HepG2 (cell line): ENCODE measurements around the gene NEGR1. TPM values are rescaled to one million over a fixed set of nuclear protein-coding genes. Genes with fewer than 3 reads are reported as not detected.
A peak's percentile ranks its signal among the peaks of the same experiment; 100 is the strongest.

Source experiments
- ATAC-seq: fragments of 200-7000 bp; cut with Tn5 transposase; 3 replicates; pipeline ENCODE4 v1.9.1; 2020; ENCODE audit warnings: mild to moderate bottlenecking, moderate library complexity
- BruUV-seq: library from RNA; stranded (reverse); fragments of 400-500 nt; replicated peaks from 2 replicates; lab custom pipeline; 2021; lab: Mats Ljungman, UMichigan
- CTCF ChIA-PET: fragments of 300-600 bp; formaldehyde crosslinking; extraction: SDS; loops from one replicate; lab custom pipeline; 2021; ENCODE audit warnings: low total read pairs, inconsistent platforms, low intra/inter-chr PET ratio; lab: Yijun Ruan, JAX
- POLR2A ChIA-PET: fragments of 350-600 bp; sonication (Branson Sonifier 250); formaldehyde crosslinking; loops from one replicate; lab custom pipeline; 2020; ENCODE audit warnings: antibody characterized with exemption, inconsistent platforms; lab: Yijun Ruan, JAX
- DNase-seq: peaks from one replicate; pipeline ENCODE4 v3.0.0-alpha.2; 2015; ENCODE audit warnings: low spot score
- FAIRE-seq: peaks from 3 replicates; lab custom pipeline; 2011; peaks lifted over from hg19 to GRCh38; lab: Jason Lieb, UNC
- H2AFZ ChIP-seq: one replicate; pipeline ENCODE4 v1.6.1; 2011; ENCODE audit warnings: low read length, inconsistent platforms
- H3K27ac ChIP-seq: fragments of 300-600 bp; 3 replicates; pipeline ENCODE4 v1.8.0; 2011; ENCODE audit warnings: mixed run types, mild to moderate bottlenecking, mixed read lengths, low read length, inconsistent platforms; ENCODE audit not compliant: insufficient read depth; ENCODE audit errors: extremely low read length
- H3K27me3 ChIP-seq, 2 experiments: fragments of 200-600 bp in 1 of 2; 2 replicates in 1 of 2; 3 replicates in 1 of 2; pipeline versions ENCODE4 v1.6.0 to v1.8.0; 2011; ENCODE audit warnings: low read length in 2 of 2, mild to moderate bottlenecking in 2 of 2, moderate library complexity in 2 of 2, inconsistent platforms in 1 of 2; ENCODE audit not compliant: insufficient read depth in 2 of 2, control insufficient read depth in 1 of 2
- H3K36me3 ChIP-seq, 2 experiments: fragments of 200-600 bp in 1 of 2; replicated peaks in 1 of 2; 2 replicates in 1 of 2; 3 replicates in 1 of 2; pipeline versions ENCODE4 v1.5.1 to v1.8.0; 2011; ENCODE audit warnings: low read length in 2 of 2, inconsistent platforms in 1 of 2; ENCODE audit not compliant: insufficient read depth in 2 of 2, control insufficient read depth in 1 of 2
- H3K4me1 ChIP-seq: 2 replicates; pipeline ENCODE4 v1.5.1; 2012; ENCODE audit warnings: low read length, inconsistent platforms; ENCODE audit not compliant: insufficient read depth
- H3K4me2 ChIP-seq: 2 replicates; pipeline ENCODE4 v1.6.0; 2011; ENCODE audit warnings: low read depth, low read length, inconsistent platforms
- H3K4me3 ChIP-seq, 3 experiments: fragments of 200-600 bp in 1 of 3; sonication (generic), shearing (Covaris generic) in 1 of 3; replicated peaks in 1 of 3; 2 replicates each; pipeline ENCODE4 v1.5.1; 2011 to 2016; ENCODE audit warnings: low read length in 3 of 3, inconsistent platforms in 2 of 3, low read depth in 2 of 3, mild to moderate bottlenecking in 2 of 3, control low read depth in 1 of 3, mixed read lengths in 1 of 3; ENCODE audit not compliant: insufficient read depth in 1 of 3
- H3K79me2 ChIP-seq: one replicate; pipeline ENCODE4 v1.6.1; 2011; ENCODE audit warnings: low read length, inconsistent platforms; ENCODE audit not compliant: insufficient read depth
- H3K9ac ChIP-seq: 2 replicates; pipeline ENCODE4 v1.6.0; 2011; ENCODE audit warnings: mild to moderate bottlenecking, low read depth, low read length, inconsistent platforms; ENCODE audit not compliant: insufficient read depth
- H3K9me3 ChIP-seq: 2 replicates; pipeline ENCODE4 v1.5.1; 2012; ENCODE audit warnings: mild to moderate bottlenecking, low read length
- H4K20me1 ChIP-seq: 2 replicates; pipeline ENCODE4 v1.6.0; 2011; ENCODE audit warnings: inconsistent platforms, mild to moderate bottlenecking, low read length, moderate library complexity; ENCODE audit not compliant: insufficient read depth
- BORCS8-MEF2B ChIP-seq: sonication (generic); formaldehyde crosslinking; IDR thresholded peaks from 2 replicates; pipeline ENCODE4 v1.8.0; 2022; ENCODE audit warnings: mild to moderate bottlenecking, missing genetic modification reagents
- FOSL2 ChIP-seq: sonication (generic); formaldehyde crosslinking; IDR thresholded peaks from 2 replicates; pipeline ENCODE4 v1.4.0; 2020; ENCODE audit warnings: missing genetic modification reagents
- FOXA1 ChIP-seq, 2 experiments: fragments of 450-650 bp in 1 of 2; sonication (generic) in 1 of 2; formaldehyde crosslinking in 1 of 2; IDR thresholded peaks; 2 replicates each; pipeline versions ENCODE4 v1.4.0 to v1.6.1; 2016 to 2020; ENCODE audit warnings: missing genetic modification reagents in 1 of 2
- HOXA3 ChIP-seq: sonication (generic); formaldehyde crosslinking; IDR thresholded peaks from 2 replicates; pipeline ENCODE4 v1.5.0; 2020; ENCODE audit warnings: missing genetic modification reagents
- MAFF ChIP-seq: IDR thresholded peaks from 2 replicates; pipeline ENCODE4 v1.6.1; 2011; ENCODE audit warnings: low read depth, low read length, improper control_type of control experiment
- MAFK ChIP-seq, 2 experiments: IDR thresholded peaks in 1 of 2; conservative IDR thresholded peaks in 1 of 2; 2 replicates each; pipeline ENCODE4 v1.6.1; 2011; ENCODE audit warnings: improper control_type of control experiment in 2 of 2, low read length in 2 of 2
- PHF8 ChIP-seq: sonication (generic); formaldehyde crosslinking; IDR thresholded peaks from 2 replicates; pipeline ENCODE4 v1.5.0; 2020; ENCODE audit warnings: missing genetic modification reagents
- SKI ChIP-seq: fragments of 450-650 bp; IDR thresholded peaks from one replicate; pipeline ENCODE4 v1.6.1; 2018; ENCODE audit warnings: mild to moderate bottlenecking; ENCODE audit not compliant: partially characterized antibody
- SRSF4 ChIP-seq: fragments of 200-400 bp; formaldehyde crosslinking; IDR thresholded peaks from one replicate; pipeline ENCODE4 v1.6.1; 2018; ENCODE audit warnings: mild to moderate bottlenecking, low read depth, low read length, moderate library complexity; ENCODE audit not compliant: poor library complexity, severe bottlenecking
- TOPORS ChIP-seq: sonication (generic); formaldehyde crosslinking; IDR thresholded peaks from 2 replicates; pipeline ENCODE4 v1.8.0; 2023; ENCODE audit warnings: mild to moderate bottlenecking, missing genetic modification reagents
- ZNF335 ChIP-seq: sonication (generic); formaldehyde crosslinking; IDR thresholded peaks from 2 replicates; pipeline ENCODE4 v1.4.0; 2020; ENCODE audit warnings: missing genetic modification reagents
- ZNF75D ChIP-seq: sonication (generic); formaldehyde crosslinking; IDR thresholded peaks from 2 replicates; pipeline ENCODE4 v1.8.1; 2023; ENCODE audit warnings: missing genetic modification reagents, mild to moderate bottlenecking, borderline replicate concordance
- ZNF782 ChIP-seq: sonication (generic); formaldehyde crosslinking; IDR thresholded peaks from 2 replicates; pipeline ENCODE4 v1.4.0; 2020; ENCODE audit warnings: missing genetic modification reagents, mild to moderate bottlenecking, borderline replicate concordance
- ZSCAN29 ChIP-seq: sonication (generic); formaldehyde crosslinking; conservative IDR thresholded peaks from 2 replicates; pipeline ENCODE4 v1.4.0; 2020; ENCODE audit warnings: mild to moderate bottlenecking, missing genetic modification reagents
- ZSCAN9 ChIP-seq: IDR thresholded peaks from 2 replicates; pipeline ENCODE4 v1.6.1; 2016; ENCODE audit warnings: borderline replicate concordance
- WGBS: methylation state at CpG from one replicate; pipeline ENCODE4 v1.1.6; 2017; ENCODE audit warnings: low lambda C conversion rate; 5-methylcytosine and 5-hydroxymethylcytosine counted together
- in situ Hi-C: cut with HindIII; loops from 2 replicates; pipeline ENCODE4 v1.10.0; 2017; ENCODE audit warnings: low pct_unique_long_range_greater_than_20kb; ENCODE audit not compliant: extremely low pct_ligation_motif_present
- intact Hi-C: fragments of 100-400 bp; cut with micrococcal nuclease; formaldehyde crosslinking; loops from one replicate; pipeline ENCODE4 v1.10.0; 2022; ENCODE audit not compliant: unreplicated experiment
- polyA plus RNA-seq, 8 experiments: library from polyadenylated mRNA; depleted of rRNA in 3 of 8; stranded (reverse) in 7 of 8; unstranded in 1 of 8; fragments of >200 nt; fragmentation: Illumina TruSeq in 4 of 8; extraction: Trizol in 4 of 8; gene quantifications; 2 replicates each; pipeline versions ENCODE4 v1.2.1 to v1.2.3, GENCODE V29; 2011 to 2016; ENCODE audit warnings: low read depth in 4 of 8, missing spikeins in 1 of 8, mixed read lengths in 1 of 8; ENCODE audit not compliant: insufficient read depth in 1 of 8
- total RNA-seq, 5 experiments: library from RNA; depleted of rRNA; stranded (reverse); fragments of >200 nt; fragmentation: Illumina TruSeq; extraction: Trizol; gene quantifications; 2 replicates each; pipeline ENCODE4 v1.2.3, GENCODE V29; 2016; ENCODE audit warnings: low read depth in 1 of 5
- TF ChIP-seq, protein P1 (sequence below): IDR thresholded peaks from 2 replicates; pipeline ENCODE4 v1.6.1; 2012; ENCODE audit warnings: low read length, improper control_type of control experiment
- TF ChIP-seq, protein P2 (sequence below): sonication (generic); formaldehyde crosslinking; IDR thresholded peaks from 2 replicates; pipeline ENCODE4 v1.8.1; 2023; ENCODE audit warnings: mild to moderate bottlenecking, missing genetic modification reagents, borderline replicate concordance

NEGR1 gene
- total and polyA plus RNA-seq, 2 of the 13 experiments (the other 11 are each of a cell fraction or from before 2014, with no cell fraction given): not detected

DNA sequence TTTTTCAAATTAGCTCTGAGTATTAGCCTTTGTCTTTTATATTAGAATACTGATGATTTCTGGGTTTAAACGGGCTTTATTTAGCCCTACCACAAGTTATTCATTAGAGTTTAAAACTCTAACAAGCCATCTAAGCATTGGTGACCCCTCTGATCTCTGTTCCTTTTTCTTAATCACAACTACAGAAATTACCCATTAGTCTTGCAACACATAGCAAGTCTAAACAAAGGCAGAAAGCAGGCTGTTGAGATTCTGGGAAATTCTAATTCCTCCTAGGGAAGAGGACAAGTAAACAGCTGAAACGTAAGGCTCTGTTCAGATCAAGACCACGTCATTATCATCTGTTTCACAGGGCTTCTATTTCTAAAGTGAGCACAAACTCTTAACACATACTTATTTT lies 710.3 kb downstream of the NEGR1 start:
- TF ChIP-seq ZSCAN29 (CRISPR knock-in tag): no peak
- no peak for TF ChIP-seq ZNF782
- TF ChIP-seq SKI: no peak
- no peak for TF ChIP-seq ZNF75D (CRISPR knock-in tag)
- TF ChIP-seq ZSCAN9 (CRISPR knock-in tag): no peak
- TF ChIP-seq SRSF4: no peak
- no peak for TF ChIP-seq BORCS8-MEF2B
- no peaks in the 10 kb centered on the region for H3K4me1 ChIP-seq
- no TSS peak for BruUV-seq
- no peak overlapping the region for H3K4me3 ChIP-seq
- H3K27me3 ChIP-seq: no peaks in the 10 kb centered on the region
- H3K9ac ChIP-seq: no peak overlapping the region
- ChIA-PET CTCF (no interaction called here), POLR2A (no interaction called here)
- intact Hi-C loops: no loop called here
- DNase-seq: no peak
- no peaks in the 10 kb centered on the region for H3K79me2 ChIP-seq
- no peak for FAIRE-seq
- H2AFZ ChIP-seq: no peak overlapping the region
- no peak overlapping the region for H3K4me2 ChIP-seq
- in situ Hi-C loops: no loop called here
- peaks cover 10% of the 10 kb centered on the region; the same call in 1 of the 2 replicates for H3K9me3 ChIP-seq
- WGBS: 5% methylated on average over 3 of the region's 3 CpGs
- no peak for ATAC-seq
- H3K27ac ChIP-seq: no peak overlapping the region
- H3K36me3 ChIP-seq: no peaks in the 10 kb centered on the region
- H4K20me1 ChIP-seq: no peaks in the 10 kb centered on the region

DNA sequence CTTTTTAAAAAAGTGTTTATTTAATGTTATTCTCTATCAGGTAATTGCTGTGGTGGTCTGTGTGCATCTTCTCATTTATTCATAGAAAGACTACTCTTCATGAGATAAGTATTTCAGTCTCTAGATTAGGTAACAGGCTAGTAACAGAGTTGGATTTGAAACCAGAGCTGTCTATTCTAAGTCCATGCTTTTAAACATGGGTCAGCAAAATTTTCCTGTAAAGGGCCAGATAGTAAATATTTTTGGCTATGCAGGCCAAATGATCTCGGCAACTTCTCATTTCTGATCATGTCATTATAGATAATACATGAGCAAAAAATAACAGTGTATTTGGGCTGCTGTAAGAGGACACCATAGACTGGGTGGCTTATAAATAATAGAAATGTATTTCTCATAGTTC lies 715.9 kb downstream of the NEGR1 start:
- Histone ChIP-seq H3K4me1 (no peaks in the 10 kb centered on the region), H3K27me3 (no peaks in the 10 kb centered on the region; a peak in 1 of 5 replicates), H3K4me3 (no peak overlapping the region), H3K36me3 (no peaks in the 10 kb centered on the region), H3K27ac (no peak overlapping the region), H2AFZ (no peak overlapping the region), H3K4me2 (no peak overlapping the region), H3K79me2 (no peaks in the 10 kb centered on the region), H3K9me3 (no peaks in the 10 kb centered on the region; the same call in 1 of the 2 replicates), H3K9ac (no peak overlapping the region), H4K20me1 (no peaks in the 10 kb centered on the region)
- in situ Hi-C loops: no loop called here
- no TSS peak for BruUV-seq
- ChIA-PET POLR2A (no interaction called here), CTCF (no interaction called here)
- no peak for DNase-seq
- no peak for FAIRE-seq
- intact Hi-C loops: no loop called here
- WGBS: 0% methylated on average over 1 of the region's 1 CpG
- ATAC-seq: no peak
- TF ChIP-seq MAFF (peak; percentile 52; the same call in 1 of the 2 replicates), ZNF335 (CRISPR knock-in tag) (no peak), PHF8 (CRISPR knock-in tag) (no peak), TOPORS (CRISPR knock-in tag) (no peak), FOSL2 (CRISPR knock-in tag) (no peak), MAFK (conservative IDR thresholded peaks at IDR 0.05 in 1 of 2, IDR thresholded peaks at IDR 0.05 in 1 of 2; ENCODE audit: low read length in 2 of 2) (peak; percentile 33 to 70), HOXA3 (CRISPR knock-in tag) (no peak), FOXA1 (IDR thresholded peaks at IDR 0.05) (no peak), FOXA1 (CRISPR knock-in tag; IDR thresholded peaks at IDR 0.05) (no peak)
- TF ChIP-seq, protein P1, sequence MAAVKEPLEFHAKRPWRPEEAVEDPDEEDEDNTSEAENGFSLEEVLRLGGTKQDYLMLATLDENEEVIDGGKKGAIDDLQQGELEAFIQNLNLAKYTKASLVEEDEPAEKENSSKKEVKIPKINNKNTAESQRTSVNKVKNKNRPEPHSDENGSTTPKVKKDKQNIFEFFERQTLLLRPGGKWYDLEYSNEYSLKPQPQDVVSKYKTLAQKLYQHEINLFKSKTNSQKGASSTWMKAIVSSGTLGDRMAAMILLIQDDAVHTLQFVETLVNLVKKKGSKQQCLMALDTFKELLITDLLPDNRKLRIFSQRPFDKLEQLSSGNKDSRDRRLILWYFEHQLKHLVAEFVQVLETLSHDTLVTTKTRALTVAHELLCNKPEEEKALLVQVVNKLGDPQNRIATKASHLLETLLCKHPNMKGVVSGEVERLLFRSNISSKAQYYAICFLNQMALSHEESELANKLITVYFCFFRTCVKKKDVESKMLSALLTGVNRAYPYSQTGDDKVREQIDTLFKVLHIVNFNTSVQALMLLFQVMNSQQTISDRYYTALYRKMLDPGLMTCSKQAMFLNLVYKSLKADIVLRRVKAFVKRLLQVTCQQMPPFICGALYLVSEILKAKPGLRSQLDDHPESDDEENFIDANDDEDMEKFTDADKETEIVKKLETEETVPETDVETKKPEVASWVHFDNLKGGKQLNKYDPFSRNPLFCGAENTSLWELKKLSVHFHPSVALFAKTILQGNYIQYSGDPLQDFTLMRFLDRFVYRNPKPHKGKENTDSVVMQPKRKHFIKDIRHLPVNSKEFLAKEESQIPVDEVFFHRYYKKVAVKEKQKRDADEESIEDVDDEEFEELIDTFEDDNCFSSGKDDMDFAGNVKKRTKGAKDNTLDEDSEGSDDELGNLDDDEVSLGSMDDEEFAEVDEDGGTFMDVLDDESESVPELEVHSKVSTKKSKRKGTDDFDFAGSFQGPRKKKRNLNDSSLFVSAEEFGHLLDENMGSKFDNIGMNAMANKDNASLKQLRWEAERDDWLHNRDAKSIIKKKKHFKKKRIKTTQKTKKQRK: no peak
- TF ChIP-seq, protein P2, sequence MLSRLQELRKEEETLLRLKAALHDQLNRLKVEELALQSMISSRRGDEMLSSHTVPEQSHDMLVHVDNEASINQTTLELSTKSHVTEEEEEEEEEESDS (CRISPR knock-in tag): no peak
